Activated T-helper 17 cell treated with anti-CD3 and anti-CD28 coated beads, Interleukin-2, amount 50 U/mL, for 72 hours (primary cell): Measurements from ENCODE around the gene VASH2. TPM values are rescaled to one million over a fixed set of nuclear protein-coding genes. Genes with fewer than 3 reads are reported as not detected.
"Not testable (repeated sequence)": the region's sequence is repeated elsewhere in the genome, so short reads cannot be mapped to it uniquely, and the experiment has no call there.

Experiments used
- ATAC-seq: fragments of 150-1000 bp; cut with Tn5 transposase; replicated peaks from 2 replicates; pipeline ENCODE4 v1.10.0; 2021; ENCODE audit warnings: mild to moderate bottlenecking, moderate library complexity
- H3K27ac Mint-ChIP-seq: one replicate; pipeline ENCODE4 v1.8.0; 2022; ENCODE audit warnings: mixed read lengths
- H3K27me3 Mint-ChIP-seq: one replicate; pipeline ENCODE4 v1.8.0; 2022; ENCODE audit warnings: mixed read lengths
- H3K36me3 Mint-ChIP-seq: one replicate; pipeline ENCODE4 v1.8.0; 2022; ENCODE audit warnings: low read depth, mild to moderate bottlenecking, mixed read lengths
- H3K4me1 Mint-ChIP-seq: one replicate; pipeline ENCODE4 v1.8.0; 2022; ENCODE audit warnings: mixed read lengths
- H3K4me3 Mint-ChIP-seq: one replicate; pipeline ENCODE4 v1.8.0; 2022; ENCODE audit warnings: mild to moderate bottlenecking, mixed read lengths
- H3K9me3 Mint-ChIP-seq: one replicate; pipeline ENCODE4 v1.8.0; 2022; ENCODE audit warnings: mixed read lengths
- total RNA-seq, 2 donors: library from RNA; stranded (reverse); gene quantifications; one replicate each; pipeline ENCODE4 v1.2.3, GENCODE V29; 2022

VASH2 gene
- total RNA-seq, 2 donors from 2014 or later, result 0.52 TPM; not detected in 1

DNA sequence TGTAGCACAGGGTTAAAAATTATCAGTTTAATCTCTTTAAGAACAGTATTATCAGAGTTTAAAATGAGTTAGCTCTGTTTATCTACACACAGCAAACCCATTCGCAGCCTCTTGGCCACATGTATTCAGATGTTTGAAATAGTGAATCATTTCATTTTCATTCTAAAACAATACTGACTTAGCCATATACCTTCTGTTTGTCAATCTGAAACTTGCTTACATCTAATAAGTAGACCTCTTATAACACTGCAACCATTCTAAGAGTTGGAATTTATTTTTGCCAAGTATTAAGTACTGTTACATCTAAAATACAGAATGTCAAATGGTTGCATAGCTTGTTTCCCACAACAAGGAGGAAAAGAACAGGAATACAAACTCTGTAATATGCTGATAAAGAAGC lies 39.9 kb downstream of the VASH2 start:
- peaks cover 49% of the 10 kb centered on the region for H3K36me3 Mint-ChIP-seq
- H3K27me3 Mint-ChIP-seq, result no peaks in the 10 kb centered on the region
- ATAC-seq, result peak; percentile 46
- no peak overlapping the region for H3K27ac Mint-ChIP-seq
- no peaks in the 10 kb centered on the region for H3K9me3 Mint-ChIP-seq
- H3K4me1 Mint-ChIP-seq, result no peaks in the 10 kb centered on the region
- no peak overlapping the region for H3K4me3 Mint-ChIP-seq

DNA sequence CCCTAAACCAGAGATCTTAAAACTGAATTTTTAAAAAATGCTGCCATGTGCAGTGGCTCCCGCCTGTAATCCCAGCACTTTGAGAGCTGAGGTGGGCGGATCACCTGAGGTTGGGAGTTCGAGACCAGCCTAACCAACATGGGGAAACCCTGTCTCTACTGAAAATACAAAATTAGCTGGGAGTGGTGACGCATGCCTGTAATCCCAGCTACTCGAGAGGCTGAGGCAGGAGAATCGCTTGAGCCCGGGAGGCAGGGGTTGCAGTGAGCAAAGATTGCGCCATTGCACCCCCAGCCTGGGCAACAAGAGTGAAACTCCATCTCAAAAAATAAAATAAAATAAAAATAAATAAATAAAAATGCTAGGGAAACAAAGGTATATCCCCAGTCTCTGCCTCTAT lies 43.6 kb downstream of the VASH2 start:
- not testable (repeated sequence) for H3K4me1 Mint-ChIP-seq, H3K4me3 Mint-ChIP-seq, ATAC-seq, H3K9me3 Mint-ChIP-seq, H3K27me3 Mint-ChIP-seq, H3K27ac Mint-ChIP-seq
- H3K36me3 Mint-ChIP-seq, result peaks cover 76% of the 10 kb centered on the region

DNA sequence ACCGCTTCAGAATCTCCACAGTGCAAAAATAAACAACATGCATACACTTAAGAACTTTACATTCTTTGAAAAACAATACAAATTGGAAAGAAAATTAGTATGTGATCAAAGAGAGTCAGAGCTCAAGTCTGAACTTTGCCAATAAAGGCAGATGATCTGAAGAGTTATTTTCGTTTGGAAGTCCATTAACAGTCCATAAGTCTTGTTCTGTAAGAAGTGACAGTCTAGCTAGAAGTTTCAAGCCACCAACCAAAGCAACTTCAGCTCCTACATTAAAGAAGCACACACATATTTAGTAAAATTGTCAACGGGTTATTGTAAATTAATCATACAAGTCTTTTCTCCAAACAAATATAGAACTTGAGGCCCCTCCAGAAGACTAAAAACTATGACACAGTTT lies 44.6 kb downstream of the VASH2 start:
- Mint-ChIP-seq H3K4me1 (peaks cover 6% of the 10 kb centered on the region), H3K4me3 (no peak overlapping the region), H3K36me3 (peaks cover 82% of the 10 kb centered on the region), H3K27ac (no peak overlapping the region), H3K27me3 (no peaks in the 10 kb centered on the region), H3K9me3 (no peaks in the 10 kb centered on the region)
- ATAC-seq, result no peak

DNA sequence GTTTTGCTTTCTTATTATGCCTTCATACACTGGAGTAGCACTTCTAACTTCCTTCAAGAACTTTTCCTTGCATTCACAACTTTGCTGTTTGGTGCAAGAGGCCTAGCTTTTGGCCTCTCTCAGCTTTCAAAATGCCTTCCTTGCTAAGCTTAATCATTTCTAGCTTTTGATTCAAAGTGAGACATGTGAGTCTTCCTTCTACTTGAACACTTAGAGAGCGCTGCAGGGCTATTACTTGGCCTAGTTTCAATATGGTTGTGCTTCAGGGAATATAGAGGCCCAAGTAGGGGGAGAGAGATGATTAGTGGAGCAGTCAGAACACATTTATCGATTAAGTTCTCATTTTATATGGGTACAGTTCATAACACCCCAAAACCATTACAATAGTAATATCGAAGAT lies 52.9 kb downstream of the VASH2 start:
- peak; percentile 99 for ATAC-seq
- peak overlapping the region; percentile 65 for H3K4me3 Mint-ChIP-seq

DNA sequence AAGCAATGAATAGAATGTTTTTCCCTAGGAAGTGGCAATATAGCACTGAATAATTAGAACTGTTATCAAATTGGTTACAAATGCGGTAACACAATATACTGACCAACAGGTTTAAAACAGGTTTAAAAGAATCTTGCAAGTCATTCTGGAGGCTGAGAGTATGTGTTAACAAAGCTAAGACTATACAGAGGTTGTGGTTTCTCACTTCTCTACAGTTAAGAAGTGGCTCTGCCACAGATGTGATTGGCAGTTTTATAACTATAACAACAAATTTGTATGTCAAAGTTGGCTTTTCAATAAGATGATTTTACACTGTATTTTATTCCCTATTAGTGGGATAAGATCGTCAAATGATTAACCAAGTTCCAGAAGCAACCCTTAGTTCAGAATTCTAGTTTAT lies 58.2 kb downstream of the VASH2 start:
- H3K4me1 Mint-ChIP-seq, result peaks cover 18% of the 10 kb centered on the region
- H3K27me3 Mint-ChIP-seq, result no peaks in the 10 kb centered on the region
- H3K27ac Mint-ChIP-seq, result peak overlapping the region; percentile 46
- ATAC-seq, result no peak
- H3K4me3 Mint-ChIP-seq, result no peak overlapping the region
- no peaks in the 10 kb centered on the region for H3K9me3 Mint-ChIP-seq
- H3K36me3 Mint-ChIP-seq, result peaks cover 95% of the 10 kb centered on the region

More for the DNA sequence above, 52.9 kb downstream of the VASH2 start:
- peaks cover 9% of the 10 kb centered on the region for H3K4me1 Mint-ChIP-seq
- peaks cover 88% of the 10 kb centered on the region for H3K36me3 Mint-ChIP-seq
- no peaks in the 10 kb centered on the region for H3K27me3 Mint-ChIP-seq
- no peaks in the 10 kb centered on the region for H3K9me3 Mint-ChIP-seq
- H3K27ac Mint-ChIP-seq, result peak overlapping the region; percentile 83

DNA sequence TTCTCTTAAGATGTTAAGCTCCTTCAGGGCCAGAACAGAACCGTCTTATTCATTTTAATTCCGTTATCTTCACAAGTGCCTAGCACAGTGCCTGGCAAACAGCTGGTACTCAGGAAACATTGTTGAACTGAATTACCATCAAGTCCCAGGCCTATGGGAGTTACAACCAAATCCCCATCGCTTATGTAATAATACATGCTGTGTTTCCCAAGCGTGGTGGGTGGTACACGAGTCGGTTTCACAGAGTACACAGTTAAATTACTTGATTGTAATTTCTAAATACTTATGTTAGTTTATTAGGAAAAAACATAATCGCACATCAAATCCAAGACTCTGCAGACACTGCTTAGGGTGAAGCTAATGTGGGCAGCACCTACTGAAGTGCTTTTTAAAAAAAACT lies 64.3 kb downstream of the VASH2 start:
- Mint-ChIP-seq H3K4me3 (peak overlapping the region; percentile 94), H3K4me1 (peaks cover 22% of the 10 kb centered on the region), H3K36me3 (peaks cover 40% of the 10 kb centered on the region), H3K27ac (peak overlapping the region; percentile 96), H3K27me3 (no peaks in the 10 kb centered on the region), H3K9me3 (no peaks in the 10 kb centered on the region)
- ATAC-seq, result no peak

DNA sequence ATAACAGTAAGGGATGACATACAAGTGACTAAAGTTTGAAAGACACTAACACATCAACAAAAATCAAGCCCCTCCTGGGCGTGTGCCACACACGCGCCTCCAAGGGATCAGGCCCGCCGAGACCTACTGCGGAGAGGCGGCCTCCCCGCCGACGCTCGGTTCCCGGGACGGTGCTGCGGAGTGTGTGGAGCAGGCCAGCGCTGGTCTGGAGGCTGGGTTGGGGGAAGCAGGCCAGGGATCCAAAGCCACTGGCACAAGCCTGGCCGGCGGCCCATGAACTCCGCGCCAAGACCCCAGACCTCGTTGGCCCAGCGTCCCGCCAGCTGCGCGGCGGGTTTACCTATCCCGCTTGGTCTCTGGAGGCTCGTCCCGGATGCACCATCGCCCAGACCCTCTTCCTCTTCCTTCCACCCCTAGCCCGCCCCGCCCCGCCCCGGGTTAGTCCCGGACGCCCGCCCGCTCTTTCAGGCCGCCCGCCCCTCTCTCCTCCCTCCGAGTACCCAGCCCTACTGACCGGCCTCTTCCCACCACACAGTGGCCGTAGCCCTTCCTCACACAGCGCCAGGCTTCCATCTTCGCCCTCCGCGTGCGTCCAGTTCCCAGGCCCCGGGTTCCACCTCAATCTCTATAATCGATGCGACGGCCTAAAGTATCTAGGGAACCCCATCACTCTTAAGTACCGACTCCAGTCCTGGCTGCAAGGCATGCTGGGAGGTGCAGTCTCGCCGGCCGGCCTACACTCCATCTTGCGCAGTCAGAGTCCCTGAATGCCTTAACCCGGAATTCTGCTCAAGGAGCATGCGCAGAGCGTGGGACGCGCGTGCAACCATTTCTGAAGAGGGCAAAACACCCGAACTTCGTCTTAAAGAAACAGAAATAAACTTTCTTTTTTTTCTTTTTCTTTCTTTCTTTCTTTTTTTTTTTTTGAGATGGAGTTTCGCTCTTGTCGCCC lies 65.0 kb downstream of the VASH2 start, which contains the start of gene ANGEL2:
Gene ANGEL2 (minus strand): TSS at position 769 of the 952 bp plus-strand sequence. CDS start 196 bp downstream, at position 573.
- peak; percentile 97 for ATAC-seq
- peak within 1 kb of the TSS; percentile 96 for H3K27ac Mint-ChIP-seq
- H3K9me3 Mint-ChIP-seq, result no peaks in the 10 kb centered on the region
- H3K36me3 Mint-ChIP-seq, result peaks cover 33% of the 10 kb centered on the region
- peak within 1 kb of the TSS; percentile 94 for H3K4me3 Mint-ChIP-seq
- H3K27me3 Mint-ChIP-seq, result no peaks in the 10 kb centered on the region
- peaks cover 22% of the 10 kb centered on the region for H3K4me1 Mint-ChIP-seq

DNA sequence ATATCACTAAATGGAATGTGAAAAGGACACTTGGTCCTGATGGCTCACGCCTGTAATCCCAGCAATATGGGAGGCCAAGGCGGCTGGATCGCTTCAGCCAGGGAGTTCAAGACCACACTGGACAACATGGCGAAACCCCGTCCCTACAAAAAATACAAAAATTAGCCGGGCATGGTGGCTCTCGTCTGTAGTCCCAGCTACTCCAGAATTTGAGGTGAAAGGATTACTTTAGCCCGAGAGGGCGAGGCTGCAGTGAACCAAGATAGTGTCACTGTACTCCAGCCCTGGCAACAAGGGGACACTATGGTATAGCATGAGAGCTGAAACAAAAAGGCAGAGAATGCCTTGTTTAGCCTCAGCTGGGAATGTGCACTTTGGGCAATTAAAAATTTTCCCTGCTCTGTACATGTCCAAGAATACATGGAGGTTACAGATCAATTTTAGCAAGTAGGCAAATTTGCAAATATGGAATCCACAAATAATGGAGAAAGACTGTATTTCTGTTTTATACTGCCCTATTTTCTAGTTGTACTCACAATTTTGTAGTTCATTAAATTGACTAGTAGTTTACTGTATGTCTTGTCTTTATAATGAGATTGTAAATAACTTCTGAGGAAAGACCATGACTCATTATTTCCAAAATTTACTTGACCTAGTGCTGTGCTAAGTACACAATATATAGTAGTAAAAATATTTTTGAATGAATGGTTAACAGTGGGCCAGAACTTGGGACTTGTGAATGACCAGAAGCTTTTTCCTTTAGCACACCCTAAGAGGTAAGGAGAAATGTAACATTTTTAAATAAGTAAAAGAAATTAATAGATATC lies 67.3 kb downstream of the VASH2 start:
- Mint-ChIP-seq H3K27ac (no peak overlapping the region), H3K9me3 (no peaks in the 10 kb centered on the region), H3K36me3 (peaks cover 14% of the 10 kb centered on the region), H3K27me3 (no peaks in the 10 kb centered on the region), H3K4me1 (peaks cover 12% of the 10 kb centered on the region), H3K4me3 (no peak overlapping the region)
- ATAC-seq, result no peak

DNA sequence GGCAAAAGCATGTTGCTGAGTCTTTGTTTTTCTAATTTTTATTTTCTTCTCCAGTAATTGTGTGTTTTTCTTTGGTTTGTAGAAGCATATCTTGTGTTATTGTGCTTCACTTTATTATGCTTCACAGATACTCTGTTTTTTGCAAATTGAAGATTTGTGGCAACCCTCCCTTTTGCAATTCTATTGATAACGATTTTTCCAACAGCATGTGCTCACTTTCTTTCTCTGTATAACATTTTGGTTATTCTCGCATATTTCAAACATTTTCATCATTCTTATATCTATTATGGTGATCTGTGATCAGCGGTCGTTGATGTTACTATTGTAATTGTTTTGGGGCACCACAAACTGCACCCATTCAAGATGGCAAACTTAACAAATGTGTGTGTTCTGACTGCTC lies 69.1 kb downstream of the VASH2 start:
- Mint-ChIP-seq H3K4me1 (no peaks in the 10 kb centered on the region), H3K27me3 (peaks cover 4% of the 10 kb centered on the region)

DNA sequence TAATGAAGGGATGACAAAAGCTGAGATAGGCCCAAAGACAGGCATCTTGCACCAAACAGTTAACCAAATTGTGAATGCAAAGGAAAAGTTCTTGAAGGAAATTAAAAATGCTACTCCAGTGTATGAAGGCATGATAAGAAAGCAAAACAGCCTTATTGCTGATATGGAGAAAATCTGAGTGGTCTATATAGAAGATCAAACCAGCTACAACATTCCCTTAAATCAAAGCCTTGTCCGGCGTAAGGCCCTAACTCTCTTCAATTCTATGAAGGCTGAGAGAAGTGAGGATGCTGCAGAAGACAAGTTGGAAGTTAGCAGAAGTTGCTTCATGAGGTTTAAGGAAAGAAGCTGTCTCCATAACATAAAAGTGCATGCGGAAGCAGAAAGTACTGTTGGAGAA lies 69.7 kb downstream of the VASH2 start:
- Mint-ChIP-seq H3K4me3 (no peak overlapping the region), H3K36me3 (peaks cover 5% of the 10 kb centered on the region)

More for the DNA sequence above, 69.1 kb downstream of the VASH2 start:
- no peak overlapping the region for H3K27ac Mint-ChIP-seq
- H3K9me3 Mint-ChIP-seq, result no peaks in the 10 kb centered on the region
- no peak for ATAC-seq
- H3K4me3 Mint-ChIP-seq, result no peak overlapping the region
- peaks cover 5% of the 10 kb centered on the region for H3K36me3 Mint-ChIP-seq

DNA sequence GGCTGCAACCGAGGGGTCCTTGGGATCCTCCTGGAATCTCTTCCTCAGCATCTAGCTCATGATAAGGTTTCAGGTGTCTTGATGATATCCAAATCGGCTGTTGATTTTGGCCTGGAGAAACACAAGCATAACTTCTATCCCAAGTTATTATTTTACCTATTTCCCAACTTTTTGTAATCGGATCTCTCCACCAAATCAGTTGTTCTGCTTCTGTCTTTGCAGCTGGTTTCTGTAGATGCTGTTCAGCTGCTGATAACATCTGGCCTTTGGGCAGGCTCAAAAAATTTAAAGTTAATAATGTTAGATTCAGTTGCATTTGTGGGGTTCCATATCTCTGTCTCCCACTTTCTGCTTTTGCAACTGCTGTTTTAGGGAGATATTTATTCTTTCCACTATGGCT lies 76.7 kb downstream of the VASH2 start:
- ATAC-seq, H3K4me3 Mint-ChIP-seq, H3K36me3 Mint-ChIP-seq, H3K27ac Mint-ChIP-seq, H3K4me1 Mint-ChIP-seq, H3K9me3 Mint-ChIP-seq: not testable (repeated sequence)
- H3K27me3 Mint-ChIP-seq, result peaks cover 41% of the 10 kb centered on the region

More for the DNA sequence above, 69.7 kb downstream of the VASH2 start:
- no peak for ATAC-seq
- Mint-ChIP-seq H3K27ac (no peak overlapping the region), H3K27me3 (peaks cover 8% of the 10 kb centered on the region), H3K9me3 (no peaks in the 10 kb centered on the region), H3K4me1 (no peaks in the 10 kb centered on the region)

DNA sequence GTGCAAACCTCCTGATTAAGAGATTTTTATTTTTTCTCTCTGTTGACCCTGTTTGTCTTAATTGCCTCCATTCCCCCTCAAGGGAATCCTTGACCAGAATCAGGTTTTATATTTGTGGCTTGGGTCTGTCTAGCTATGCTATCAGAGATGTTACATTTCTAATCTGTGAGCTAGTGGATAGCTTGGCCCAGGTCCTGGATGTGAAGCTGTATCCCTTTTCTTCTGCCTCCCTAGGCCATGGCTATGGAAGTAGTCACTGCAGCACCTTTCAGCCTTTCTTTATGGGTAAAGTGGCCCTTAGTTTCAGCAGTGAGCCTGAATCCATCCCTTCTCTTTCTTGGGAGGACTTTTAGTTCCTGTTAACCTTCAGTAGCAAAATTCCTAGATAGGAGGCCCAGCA lies 82.3 kb downstream of the VASH2 start:
- H3K4me1 Mint-ChIP-seq, result no peaks in the 10 kb centered on the region
- ATAC-seq, result no peak
- no peaks in the 10 kb centered on the region for H3K36me3 Mint-ChIP-seq
- H3K27ac Mint-ChIP-seq, result no peak overlapping the region
- no peaks in the 10 kb centered on the region for H3K9me3 Mint-ChIP-seq
- peaks cover 45% of the 10 kb centered on the region for H3K27me3 Mint-ChIP-seq
- no peak overlapping the region for H3K4me3 Mint-ChIP-seq

DNA sequence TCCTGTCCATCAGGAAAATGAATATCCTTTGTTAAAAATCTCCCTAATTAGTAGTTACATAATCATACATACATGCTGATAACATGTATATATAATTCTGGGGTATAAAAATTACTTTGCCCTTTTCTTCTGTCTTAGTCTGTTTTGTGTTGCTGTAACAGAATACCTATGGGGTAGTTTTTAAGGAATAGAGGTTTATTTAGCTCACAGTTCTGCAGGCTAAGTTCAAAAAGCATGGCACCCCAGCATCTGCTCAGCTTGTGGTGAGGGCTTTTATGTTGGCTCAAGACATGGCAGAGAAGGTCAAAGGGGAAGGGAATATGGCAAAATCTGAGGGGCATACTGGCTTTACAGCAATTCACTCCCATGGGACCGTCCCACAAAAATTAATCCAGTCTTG lies 84.4 kb downstream of the VASH2 start:
- H3K27ac Mint-ChIP-seq, result no peak overlapping the region
- H3K4me3 Mint-ChIP-seq, result no peak overlapping the region
- no peaks in the 10 kb centered on the region for H3K9me3 Mint-ChIP-seq
- H3K27me3 Mint-ChIP-seq, result peaks cover 41% of the 10 kb centered on the region
- no peak for ATAC-seq
- H3K4me1 Mint-ChIP-seq, result no peaks in the 10 kb centered on the region
- no peaks in the 10 kb centered on the region for H3K36me3 Mint-ChIP-seq

DNA sequence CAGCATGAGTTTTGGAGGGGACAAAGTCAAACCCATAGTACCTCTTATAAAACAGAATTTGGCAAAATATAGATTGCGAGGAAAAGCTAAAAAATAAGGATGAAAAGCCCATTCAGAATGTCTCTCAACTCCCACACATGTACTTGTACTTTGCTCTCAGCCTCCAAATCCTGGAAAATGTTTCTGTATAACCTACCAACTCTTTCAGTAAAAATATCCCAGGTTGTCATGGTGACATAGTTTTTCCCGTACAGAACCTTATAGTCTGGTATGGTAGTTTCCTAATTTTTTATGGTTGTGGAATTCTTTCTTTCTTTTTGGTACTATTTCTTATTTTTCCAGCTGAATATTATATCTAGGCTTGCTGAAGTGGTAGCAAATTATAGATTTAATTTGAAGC lies 85.2 kb downstream of the VASH2 start:
- H3K4me3 Mint-ChIP-seq, result no peak overlapping the region
- H3K27me3 Mint-ChIP-seq, result peaks cover 34% of the 10 kb centered on the region
- ATAC-seq, result no peak
- H3K4me1 Mint-ChIP-seq, result no peaks in the 10 kb centered on the region
- no peaks in the 10 kb centered on the region for H3K36me3 Mint-ChIP-seq
- no peak overlapping the region for H3K27ac Mint-ChIP-seq
- no peaks in the 10 kb centered on the region for H3K9me3 Mint-ChIP-seq
